HG03571 (cell line): Measurements from ENCODE around the gene PIGS.

Experiments
- ATAC-seq: cut with Tn5 transposase; IDR thresholded peaks from one replicate; pipeline ENCODE4 v1.9.1; 2021; ENCODE audit not compliant: unreplicated experiment

Gene PIGS

GRCh38 chr17:28551421-28552175 is 19.7 kb downstream of the PIGS start:
- no peak for ATAC-seq

GRCh38 chr17:28550858-28551257 is 20.5 kb downstream of the PIGS start:
- no peak for ATAC-seq

- peak; percentile 37 for ATAC-seq
Observed at GRCh38 chr17:28549236-28550132, 21.8 kb downstream of the PIGS start.

- ATAC-seq: no peak
Observed at GRCh38 chr17:28548417-28549130, 22.8 kb downstream of the PIGS start.

GRCh38 chr17:28547623-28548416 is 23.5 kb downstream of the PIGS start:
- no peak for ATAC-seq

- ATAC-seq: no peak
Observed at GRCh38 chr17:28547096-28547622, 24.2 kb downstream of the PIGS start.

GRCh38 chr17:28545787-28546415 is 25.4 kb downstream of the PIGS start:
- ATAC-seq: no peak

- ATAC-seq: no peak
Observed at GRCh38 chr17:28545141-28545503, 26.2 kb downstream of the PIGS start.

- ATAC-seq: no peak
Observed at GRCh38 chr17:28544402-28545140, 26.8 kb downstream of the PIGS start.

- no peak for ATAC-seq
Observed at GRCh38 chr17:28541439-28541838, 29.9 kb downstream of the PIGS start.

GRCh38 chr17:28540231-28540630 is 31.1 kb downstream of the PIGS start:
- no peak for ATAC-seq

- ATAC-seq: no peak
Observed at GRCh38 chr17:28538296-28538895, 32.9 kb downstream of the PIGS start.

- ATAC-seq: no peak
Observed at GRCh38 chr17:28537219-28537610, 34.1 kb downstream of the PIGS start.

- ATAC-seq: no peak
Observed at GRCh38 chr17:28536532-28537218, 34.6 kb downstream of the PIGS start.

GRCh38 chr17:28534740-28535375 is 36.5 kb downstream of the PIGS start:
- no peak for ATAC-seq

- no peak for ATAC-seq
Observed at GRCh38 chr17:28533091-28533807, 38.1 kb downstream of the PIGS start.
